Kidney (tissue), 14 donors: ENCODE results near the gene MFSD2A. TPM values are rescaled to one million over a fixed set of nuclear protein-coding genes. Genes with fewer than 3 reads are reported as not detected.

ENCODE experiments used
- DNase-seq, 5 donors: peaks; one replicate each; pipeline ENCODE4 v3.0.0-alpha.2; 2013 to 2020
- FAIRE-seq: peaks from 2 replicates; lab custom pipeline; 2012; peaks lifted over from hg19 to GRCh38; lab: Jason Lieb, UNC
- H3K27ac ChIP-seq, 2 donors: one replicate each; pipeline ENCODE4 v1.7.0; 2013; ENCODE audit warnings: low read depth in 2 of 2, low read length in 2 of 2, inconsistent platforms in 1 of 2
- H3K27me3 ChIP-seq: one replicate; pipeline ENCODE4 v1.7.1; 2013; ENCODE audit warnings: low read length, inconsistent platforms; ENCODE audit not compliant: control insufficient read depth, insufficient read depth
- H3K36me3 ChIP-seq, 3 donors: one replicate each; pipeline versions ENCODE4 v1.7.0 to v1.7.1; 2013; ENCODE audit warnings: low read length in 3 of 3, control low read depth in 1 of 3, inconsistent platforms in 1 of 3; ENCODE audit not compliant: insufficient read depth in 3 of 3, control insufficient read depth in 2 of 3
- H3K4me1 ChIP-seq, 3 donors: one replicate each; pipeline versions ENCODE4 v1.7.0 to v1.7.1; 2013; ENCODE audit warnings: low read length in 3 of 3, inconsistent platforms in 1 of 3, low read depth in 1 of 3; ENCODE audit not compliant: control insufficient read depth in 2 of 3, insufficient read depth in 2 of 3
- H3K4me3 ChIP-seq, 3 donors: one replicate each; pipeline versions ENCODE4 v1.7.0 to v1.8.1; 2013; ENCODE audit warnings: low read length in 3 of 3, control low read depth in 1 of 3, inconsistent platforms in 1 of 3
- H3K9ac ChIP-seq, 3 donors: one replicate each; pipeline versions ENCODE4 v1.7.0 to v1.7.1; 2013; ENCODE audit warnings: low read length in 3 of 3, control low read depth in 1 of 3, inconsistent platforms in 1 of 3
- H3K9me3 ChIP-seq, 3 donors: one replicate each; pipeline versions ENCODE4 v1.7.0 to v1.7.1; 2013; ENCODE audit warnings: low read length in 3 of 3, control low read depth in 1 of 3, inconsistent platforms in 1 of 3; ENCODE audit not compliant: control insufficient read depth in 2 of 3, insufficient read depth in 1 of 3
- CTCF ChIP-seq: IDR thresholded peaks from 3 replicates; pipeline ENCODE4 v1.5.1; 2012; ENCODE audit warnings: mild to moderate bottlenecking, moderate library complexity, borderline replicate concordance; ENCODE audit not compliant: insufficient read depth; ENCODE audit errors: extremely low read depth
- intact Hi-C: fragments of 100-400 bp; cut with DNase I; formaldehyde crosslinking; loops from one replicate; pipeline ENCODE4 v1.11.1; 2022
- polyA plus RNA-seq: library from polyadenylated mRNA; stranded (reverse); fragments of 350-450 nt; fragmentation: Illumina TruSeq; extraction: RNeasy Lipid Tissue Mini Kit (QIAGEN cat#74804); gene quantifications from one replicate; pipeline ENCODE4 v1.2.3, GENCODE V29; 2014; ENCODE audit warnings: low read depth, low replicate concordance; ENCODE audit not compliant: insufficient read depth
- total RNA-seq: library from RNA; stranded (reverse); fragmentation: NEBNext Ultra II Directional; extraction: Animal tissue kit (Norgen Biotek cat#: 25700); gene quantifications from one replicate; pipeline ENCODE4 v1.2.1, GENCODE V29; 2021
- donor health status: control.
- donor health status: control.
- donor health status: control.
- donor health status: control.
- donor health status: control.
- donor health status: DM: yes; HTN: yes; CAD: no.
- donor health status: Normal renal cell carcinoma (clear cell type).

The MFSD2A gene
- total and polyA plus RNA-seq, 2 donors from 2014 or later = 10.0 to 10.5 TPM

GRCh38 chr1:39952359-39953110 is 2.4 kb upstream of the MFSD2A start:
- intact Hi-C loops = no loop called here
- peak in 3 of 5 donors; percentile 15 to 63 (median 43) for DNase-seq
- Histone ChIP-seq H3K27ac (no peak overlapping the region), H3K4me3 (no peak overlapping the region), H3K9ac (no peak overlapping the region), H3K27me3 (peaks cover 2% of the 10 kb centered on the region), H3K4me1 (peaks cover 0 to 12% (median 12%) of the 10 kb centered on the region in 3 donors), H3K9me3 (no peaks in the 10 kb centered on the region), H3K36me3 (no peaks in the 10 kb centered on the region)
- no peak for FAIRE-seq
- no peak for TF ChIP-seq CTCF

- Histone ChIP-seq H3K36me3 (no peaks in the 10 kb centered on the region), H3K9ac (no peak overlapping the region), H3K9me3 (no peaks in the 10 kb centered on the region), H3K27me3 (peaks cover 2% of the 10 kb centered on the region), H3K27ac (no peak overlapping the region), H3K4me1 (peaks cover 0 to 12% (median 12%) of the 10 kb centered on the region in 3 donors), H3K4me3 (peak overlapping the region in 1 of 3 donors; percentile 32)
- no peak for DNase-seq
- FAIRE-seq = no peak
- intact Hi-C loops = no loop called here
- no peak for TF ChIP-seq CTCF
Observed at GRCh38 chr1:39954324-39954869, 548 bp upstream of the MFSD2A start.

- Histone ChIP-seq H3K9me3 (no peaks in the 10 kb centered on the region), H3K4me1 (peaks cover 0 to 12% (median 12%) of the 10 kb centered on the region in 3 donors), H3K27me3 (peaks cover 2% of the 10 kb centered on the region), H3K36me3 (no peaks in the 10 kb centered on the region), H3K9ac (peak overlapping the region in 2 of 3 donors; percentile 4 to 51), H3K4me3 (peak overlapping the region; percentile 12 to 54 (median 40)), H3K27ac (no peak overlapping the region)
- TF ChIP-seq CTCF = no peak
- DNase-seq = peak in 4 of 5 donors; percentile 50 to 57 (median 56)
- intact Hi-C loops = no loop called here
- FAIRE-seq = no peak
Observed at GRCh38 chr1:39955547-39956539, 898 bp downstream of the MFSD2A start.
